Colonic mucosa (tissue), 4 donors: Measurements from ENCODE around the gene CMIP. TPM values are rescaled to one million over a fixed set of nuclear protein-coding genes. Genes with fewer than 3 reads are reported as not detected.

ENCODE experiments used
- DNase-seq: peaks from one replicate; pipeline ENCODE4 v3.0.0-alpha.2; 2020
- H3K27ac ChIP-seq: fragments of 200-600 bp; one replicate; pipeline ENCODE4 v1.8.0; 2021
- H3K27me3 ChIP-seq: fragments of 200-600 bp; one replicate; pipeline ENCODE4 v1.8.0; 2021
- H3K36me3 ChIP-seq: fragments of 200-600 bp; one replicate; pipeline ENCODE4 v1.8.0; 2021
- H3K4me1 ChIP-seq: fragments of 200-600 bp; one replicate; pipeline ENCODE4 v1.8.0; 2021; ENCODE audit warnings: mild to moderate bottlenecking
- H3K4me3 ChIP-seq: fragments of 200-600 bp; one replicate; pipeline ENCODE4 v1.8.0; 2021
- H3K9ac ChIP-seq, 2 donors: one replicate each; pipeline ENCODE4 v1.7.0; 2013; ENCODE audit warnings: control low read depth in 2 of 2, low read depth in 2 of 2, low read length in 2 of 2
- H3K9me3 ChIP-seq: fragments of 200-600 bp; one replicate; pipeline ENCODE4 v1.8.0; 2021
- intact Hi-C: fragments of 100-400 bp; cut with DNase I; formaldehyde crosslinking; loops from one replicate; pipeline ENCODE4 v1.14.1; 2022
- total RNA-seq, 2 donors: library from RNA; stranded (reverse); fragmentation: NEBNext Ultra II Directional in 1 of 2; extraction: Animal tissue kit (Norgen Biotek cat#: 25700) in 1 of 2; gene quantifications; one replicate each; pipeline ENCODE4 v1.2.1, GENCODE V29; 2021
- TF ChIP-seq, protein P1 (sequence below): fragments of 200-600 bp; IDR thresholded peaks from one replicate; pipeline ENCODE4 v1.8.0; 2022; ENCODE audit warnings: antibody characterized with exemption, mild to moderate bottlenecking
- donor health status: healthy.
- donor health status: DM: no; HTN: no; CAD: no.
- donor health status: DM: no; HTN: no; CAD: no.

CMIP gene
- total RNA-seq, 2 donors from 2014 or later = 83.4 to 107 TPM

GRCh38 chr16:81553080-81553813, 108.6 kb downstream of the CMIP start:
- no peaks in the 10 kb centered on the region for H3K27me3 ChIP-seq
- no peak overlapping the region for H3K4me3 ChIP-seq
- TF ChIP-seq, protein P1, sequence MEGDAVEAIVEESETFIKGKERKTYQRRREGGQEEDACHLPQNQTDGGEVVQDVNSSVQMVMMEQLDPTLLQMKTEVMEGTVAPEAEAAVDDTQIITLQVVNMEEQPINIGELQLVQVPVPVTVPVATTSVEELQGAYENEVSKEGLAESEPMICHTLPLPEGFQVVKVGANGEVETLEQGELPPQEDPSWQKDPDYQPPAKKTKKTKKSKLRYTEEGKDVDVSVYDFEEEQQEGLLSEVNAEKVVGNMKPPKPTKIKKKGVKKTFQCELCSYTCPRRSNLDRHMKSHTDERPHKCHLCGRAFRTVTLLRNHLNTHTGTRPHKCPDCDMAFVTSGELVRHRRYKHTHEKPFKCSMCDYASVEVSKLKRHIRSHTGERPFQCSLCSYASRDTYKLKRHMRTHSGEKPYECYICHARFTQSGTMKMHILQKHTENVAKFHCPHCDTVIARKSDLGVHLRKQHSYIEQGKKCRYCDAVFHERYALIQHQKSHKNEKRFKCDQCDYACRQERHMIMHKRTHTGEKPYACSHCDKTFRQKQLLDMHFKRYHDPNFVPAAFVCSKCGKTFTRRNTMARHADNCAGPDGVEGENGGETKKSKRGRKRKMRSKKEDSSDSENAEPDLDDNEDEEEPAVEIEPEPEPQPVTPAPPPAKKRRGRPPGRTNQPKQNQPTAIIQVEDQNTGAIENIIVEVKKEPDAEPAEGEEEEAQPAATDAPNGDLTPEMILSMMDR = no peak
- no peaks in the 10 kb centered on the region for H3K36me3 ChIP-seq
- H3K9me3 ChIP-seq = no peaks in the 10 kb centered on the region
- intact Hi-C loops = loop anchor here (10.0 kb wide), 1 partner anchor 98 kb away; no protein-coding TSS in a partner anchor
- no peak overlapping the region for H3K9ac ChIP-seq
- H3K4me1 ChIP-seq = peaks cover 10% of the 10 kb centered on the region
- DNase-seq = no peak
- H3K27ac ChIP-seq = peak overlapping the region; percentile 14

- TF ChIP-seq, protein P1 = no peak
- no peaks in the 10 kb centered on the region for H3K9me3 ChIP-seq
- no peaks in the 10 kb centered on the region for H3K27me3 ChIP-seq
- DNase-seq = no peak
- no peaks in the 10 kb centered on the region for H3K36me3 ChIP-seq
- H3K4me3 ChIP-seq = no peak overlapping the region
- intact Hi-C loops = loop anchor here (10.0 kb wide), 1 partner anchor 99 kb away; no protein-coding TSS in a partner anchor
- no peak overlapping the region for H3K27ac ChIP-seq
- peaks cover 14% of the 10 kb centered on the region for H3K4me1 ChIP-seq
- no peak overlapping the region for H3K9ac ChIP-seq
These were observed 109.4 kb downstream of the CMIP start for GRCh38 chr16:81553814-81554675.

- TF ChIP-seq, protein P1 = no peak
- no peaks in the 10 kb centered on the region for H3K9me3 ChIP-seq
- H3K4me3 ChIP-seq = no peak overlapping the region
- no peaks in the 10 kb centered on the region for H3K27me3 ChIP-seq
- H3K27ac ChIP-seq = no peak overlapping the region
- intact Hi-C loops = loop anchor here (10.0 kb wide), 1 partner anchor 100 kb away; no protein-coding TSS in a partner anchor
- no peak for DNase-seq
- no peaks in the 10 kb centered on the region for H3K36me3 ChIP-seq
- peaks cover 14% of the 10 kb centered on the region for H3K4me1 ChIP-seq
- H3K9ac ChIP-seq = no peak overlapping the region
These were observed 110.4 kb downstream of the CMIP start for GRCh38 chr16:81554979-81555378.

DNA sequence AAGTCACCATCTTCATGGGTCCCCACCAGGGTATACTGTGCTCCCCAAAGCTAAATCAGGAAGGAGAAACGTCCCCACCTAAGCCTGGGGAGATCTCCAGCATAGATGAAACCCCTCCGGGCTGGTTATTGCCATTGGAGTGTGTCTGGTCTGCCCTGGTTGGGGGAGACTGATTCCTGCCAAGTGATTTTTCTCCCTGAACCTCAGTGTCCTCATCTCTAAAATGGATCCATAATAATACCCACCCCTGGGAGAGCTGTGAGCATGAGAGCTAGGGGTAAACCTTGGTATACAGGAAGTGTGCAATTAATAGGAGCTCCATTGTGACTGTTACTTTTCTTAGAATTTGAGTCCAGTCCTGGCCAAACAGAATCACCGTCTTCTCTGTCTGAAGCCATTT, 111.1 kb downstream of the CMIP start:
- DNase-seq = no peak
- Histone ChIP-seq H3K9me3 (no peaks in the 10 kb centered on the region), H3K27ac (no peak overlapping the region), H3K27me3 (no peaks in the 10 kb centered on the region), H3K36me3 (no peaks in the 10 kb centered on the region), H3K4me1 (peaks cover 14% of the 10 kb centered on the region), H3K9ac (no peak overlapping the region), H3K4me3 (no peak overlapping the region)
- intact Hi-C loops = loop anchor here (10.0 kb wide), 1 partner anchor 101 kb away; no protein-coding TSS in a partner anchor
- TF ChIP-seq, protein P1 = no peak

- TF ChIP-seq, protein P1 = no peak
- Histone ChIP-seq H3K9me3 (no peaks in the 10 kb centered on the region), H3K27ac (no peak overlapping the region), H3K4me1 (peaks cover 14% of the 10 kb centered on the region), H3K4me3 (no peak overlapping the region), H3K36me3 (no peaks in the 10 kb centered on the region), H3K9ac (no peak overlapping the region), H3K27me3 (no peaks in the 10 kb centered on the region)
- intact Hi-C loops = loop anchor here (10.0 kb wide), 1 partner anchor 102 kb away; no protein-coding TSS in a partner anchor
- no peak for DNase-seq
These were observed 112.2 kb downstream of the CMIP start for GRCh38 chr16:81556715-81557284.
